Measurements from ENCODE around the gene ROPN1L.

The ROPN1L gene

GRCh38 chr5:10459080-10460055 lies 17.7 kb downstream of the ROPN1L start:
- DNase-seq = no peak

- DNase-seq = no peak
Measured at GRCh38 chr5:10460252-10460906, 18.7 kb downstream of the ROPN1L start.

DNA sequence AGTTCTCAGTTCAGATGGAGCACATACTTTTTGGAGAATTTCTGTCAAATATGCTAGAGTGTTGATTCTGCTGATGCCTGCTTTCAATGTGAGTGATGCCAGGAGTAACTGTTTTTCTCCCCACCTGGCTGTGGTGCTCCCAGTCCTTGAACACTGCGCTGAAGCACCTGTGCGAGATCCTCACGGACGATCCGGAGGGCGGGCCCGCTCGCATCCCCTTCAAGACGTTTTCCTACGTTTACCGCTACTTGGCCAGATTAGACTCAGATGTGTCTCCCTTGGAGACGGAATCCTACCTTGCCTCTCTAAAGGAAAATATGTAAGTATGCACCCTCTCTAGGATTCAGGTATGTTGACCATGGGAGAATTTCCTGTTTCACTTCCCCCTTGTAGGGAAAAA lies 19.4 kb downstream of the ROPN1L start:
- no peak for DNase-seq

DNA sequence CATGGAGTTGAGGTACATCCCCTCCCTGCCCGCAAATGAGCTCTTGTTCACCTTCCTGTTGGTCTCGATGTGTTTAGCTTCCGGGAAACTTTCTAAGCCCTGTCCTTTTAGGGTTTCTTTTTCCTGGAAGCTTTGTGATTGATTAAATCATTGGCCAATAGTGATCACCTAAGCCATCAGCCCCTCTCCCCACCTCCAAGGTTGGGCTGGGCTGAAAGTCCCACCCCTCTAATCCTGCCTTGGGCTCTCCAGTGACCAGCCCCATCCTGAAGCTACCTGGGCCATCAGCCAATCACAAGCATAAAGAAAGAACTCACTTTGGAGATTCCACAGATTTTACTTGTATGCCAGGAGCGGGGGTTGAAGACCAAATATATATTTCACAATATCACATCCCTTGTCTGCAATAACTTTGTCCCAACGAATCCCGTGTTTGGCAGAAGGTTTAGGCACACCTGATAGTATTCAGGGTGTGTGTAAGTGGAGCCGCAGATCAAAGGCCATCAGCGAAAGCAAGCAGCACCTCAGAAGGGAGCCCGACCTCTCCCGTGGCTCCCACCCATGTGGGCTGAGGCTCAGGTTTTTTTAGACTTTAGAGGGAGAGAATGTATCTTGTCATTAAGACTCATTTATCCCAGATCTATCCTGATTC lies 20.4 kb downstream of the ROPN1L start:
- DNase-seq = no peak

GRCh38 chr5:10463566-10463965 lies 21.9 kb downstream of the ROPN1L start:
- no peak for DNase-seq

GRCh38 chr5:10464173-10464572 lies 22.5 kb downstream of the ROPN1L start:
- no peak for DNase-seq

- no peak for DNase-seq
Measured at GRCh38 chr5:10465726-10466125, 24.0 kb downstream of the ROPN1L start.

GRCh38 chr5:10466446-10467073 lies 24.9 kb downstream of the ROPN1L start:
- DNase-seq = no peak

DNA sequence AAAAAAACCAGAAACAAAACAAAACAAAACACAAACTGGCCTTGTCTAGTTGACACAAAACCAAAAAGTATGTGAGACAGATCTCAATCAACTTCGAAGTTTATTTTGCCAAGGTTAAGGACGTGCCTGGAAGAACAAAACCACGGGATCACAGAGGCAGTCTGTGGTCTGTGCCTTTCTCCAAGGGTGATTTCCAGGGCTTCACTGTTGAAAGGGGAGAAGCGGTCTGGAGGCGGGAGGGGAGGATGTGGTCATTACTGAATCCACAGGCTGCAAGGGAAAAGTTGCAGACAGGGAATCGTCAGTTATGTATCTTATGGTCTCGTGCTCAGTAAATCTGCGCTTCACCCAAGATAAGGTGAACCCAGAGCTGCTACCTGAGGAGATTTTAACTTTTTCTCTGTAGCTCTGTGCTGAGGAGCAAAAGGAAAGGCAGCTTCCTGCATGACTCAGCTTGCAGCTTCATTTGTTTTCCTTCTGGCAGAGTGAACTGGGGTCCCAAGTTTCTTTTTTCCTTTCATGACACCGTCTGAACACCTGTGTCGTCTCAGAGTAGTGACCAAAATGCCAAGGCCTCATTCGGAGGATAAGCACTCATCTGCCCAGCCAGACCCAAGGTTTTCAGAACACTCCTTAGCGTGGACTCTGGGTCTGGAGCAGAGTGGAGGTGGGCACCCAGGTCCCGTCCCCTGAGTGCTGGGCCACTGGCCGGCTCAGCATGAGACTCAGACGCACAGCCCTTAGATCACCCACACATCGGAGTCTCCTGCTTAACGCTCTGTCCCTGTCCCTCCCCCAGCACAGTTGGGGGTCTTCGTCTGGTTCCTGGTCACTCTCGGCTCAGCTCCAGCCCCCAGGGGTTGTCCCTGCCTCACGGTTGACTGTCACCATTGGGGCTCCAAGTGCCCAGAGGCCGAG lies 25.9 kb downstream of the ROPN1L start:
- no peak for DNase-seq

DNA sequence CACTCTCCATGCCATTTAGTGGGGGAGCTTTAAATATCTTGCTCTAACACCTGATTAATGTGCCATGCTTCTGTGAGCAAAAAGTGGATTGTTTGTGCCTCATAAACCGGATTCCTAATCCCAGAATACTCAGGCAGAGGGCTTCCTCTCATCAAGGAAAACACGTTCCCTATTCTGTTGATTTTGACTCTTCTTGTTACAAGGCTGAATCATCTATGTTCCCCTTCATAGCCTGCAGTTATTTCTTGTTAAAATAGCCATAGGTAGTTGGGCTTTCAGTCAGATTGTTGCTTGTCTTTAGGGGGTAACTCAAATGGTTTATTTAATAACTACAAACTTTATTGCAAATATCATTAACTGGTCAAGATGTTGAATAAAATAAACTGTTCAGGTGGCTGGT lies 26.6 kb downstream of the ROPN1L start:
- no peak for DNase-seq

- DNase-seq = no peak
Measured at GRCh38 chr5:10469253-10470050, 27.8 kb downstream of the ROPN1L start.

DNA sequence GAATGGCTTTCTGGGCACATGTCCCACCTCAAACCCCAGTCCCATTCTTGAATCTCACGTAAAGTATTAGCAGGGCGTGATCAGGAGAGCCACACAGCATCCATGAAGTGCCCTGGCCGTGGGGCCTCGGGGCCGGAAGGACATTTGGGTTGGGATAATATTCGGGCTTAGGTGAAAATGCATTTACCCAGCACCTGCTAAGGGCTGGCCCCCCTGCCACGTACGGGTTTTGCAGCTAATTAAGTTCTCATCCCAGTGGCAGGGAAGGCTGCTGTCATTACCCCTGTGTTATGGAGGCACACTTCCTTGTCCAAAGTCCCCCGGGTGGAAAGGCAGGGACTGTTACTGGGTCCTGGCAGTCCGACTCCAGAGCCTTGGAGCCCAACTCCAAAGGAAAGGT lies 29.0 kb downstream of the ROPN1L start:
- no peak for DNase-seq

GRCh38 chr5:10471677-10472076 lies 30.0 kb downstream of the ROPN1L start:
- DNase-seq = no peak

DNA sequence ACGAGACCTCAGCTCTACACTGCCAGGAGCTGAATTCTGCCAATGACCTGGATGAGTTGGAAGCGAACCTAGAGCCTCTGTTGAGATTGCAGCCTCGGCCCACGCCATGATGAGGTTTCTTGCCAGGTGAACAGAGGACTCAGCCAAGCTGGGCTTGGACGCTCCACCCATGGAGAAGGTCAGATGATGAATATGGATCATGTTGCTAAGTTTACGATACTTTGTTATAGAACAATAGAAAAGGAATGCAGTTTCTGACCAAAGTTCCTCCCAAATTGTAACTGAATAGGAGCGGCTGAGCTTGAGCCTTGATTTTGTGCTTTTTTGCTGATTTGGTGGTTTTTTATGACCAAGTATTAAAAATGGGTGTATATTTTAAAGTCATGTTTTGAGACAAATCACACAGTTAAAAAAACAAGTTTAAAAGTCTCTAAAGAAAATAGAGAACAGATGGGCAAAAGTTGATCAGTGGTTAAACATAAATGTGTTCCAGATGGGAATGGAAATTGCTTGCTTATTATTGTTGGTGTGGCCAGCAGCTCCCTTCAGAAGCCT lies 32.9 kb downstream of the ROPN1L start:
- no peak for DNase-seq

DNA sequence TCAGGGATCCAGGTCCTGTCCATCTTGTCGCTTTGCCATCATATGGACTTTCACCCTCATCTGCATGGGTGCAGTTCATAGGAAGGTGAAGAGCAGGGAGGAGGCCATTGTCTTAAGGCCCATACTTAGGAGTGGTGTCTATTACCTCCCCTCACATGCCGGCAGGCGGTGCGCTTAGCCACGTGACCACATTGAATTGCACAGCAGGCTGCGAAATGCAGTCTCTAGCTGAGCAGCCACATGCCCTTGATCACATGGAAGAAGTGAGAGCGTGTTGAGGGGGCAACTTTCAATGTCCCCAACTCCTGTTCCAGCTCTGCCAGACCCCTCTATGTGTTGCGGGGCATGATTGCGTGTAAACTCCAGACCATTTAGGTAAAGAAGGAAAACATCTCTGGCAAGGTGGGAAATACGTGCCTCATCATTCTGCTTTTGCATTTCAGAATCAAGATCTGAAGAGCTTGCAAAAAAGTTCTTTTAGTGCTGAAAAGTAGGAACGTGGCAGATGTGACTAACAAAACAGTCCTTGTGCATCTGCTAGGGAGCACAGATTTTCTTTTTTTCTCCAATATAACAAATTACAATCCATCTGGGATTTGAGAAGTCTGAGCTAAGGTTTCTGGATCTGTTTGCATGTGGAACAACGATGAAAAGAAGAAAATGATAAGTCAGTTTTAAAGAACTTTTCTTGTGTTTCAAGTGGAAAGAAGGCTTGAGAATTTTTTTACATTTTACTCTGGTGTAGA lies 34.4 kb downstream of the ROPN1L start:
- DNase-seq = no peak

GRCh38 chr5:10476878-10477277 lies 35.2 kb downstream of the ROPN1L start:
- DNase-seq = no peak

DNA sequence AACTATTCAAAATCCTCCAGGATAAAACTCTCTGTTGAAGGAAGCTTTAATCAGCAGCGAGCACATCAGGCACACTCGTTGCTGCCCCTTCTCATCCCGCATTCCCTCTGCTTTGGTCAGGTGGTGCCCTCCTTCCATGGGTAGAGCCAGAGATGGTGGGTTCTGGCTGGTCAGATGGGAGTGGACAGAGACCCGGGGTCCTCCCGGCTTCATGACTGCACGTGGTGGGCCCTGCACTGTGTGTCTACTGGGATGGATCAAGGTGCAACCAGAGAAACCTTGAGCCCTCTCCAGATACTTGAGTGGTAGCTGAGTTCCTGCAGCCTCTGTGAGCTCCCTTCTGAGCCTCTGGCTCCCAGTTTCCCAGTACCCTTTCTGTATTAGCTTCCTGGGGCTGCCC lies 36.3 kb downstream of the ROPN1L start:
- no peak for DNase-seq

DNA sequence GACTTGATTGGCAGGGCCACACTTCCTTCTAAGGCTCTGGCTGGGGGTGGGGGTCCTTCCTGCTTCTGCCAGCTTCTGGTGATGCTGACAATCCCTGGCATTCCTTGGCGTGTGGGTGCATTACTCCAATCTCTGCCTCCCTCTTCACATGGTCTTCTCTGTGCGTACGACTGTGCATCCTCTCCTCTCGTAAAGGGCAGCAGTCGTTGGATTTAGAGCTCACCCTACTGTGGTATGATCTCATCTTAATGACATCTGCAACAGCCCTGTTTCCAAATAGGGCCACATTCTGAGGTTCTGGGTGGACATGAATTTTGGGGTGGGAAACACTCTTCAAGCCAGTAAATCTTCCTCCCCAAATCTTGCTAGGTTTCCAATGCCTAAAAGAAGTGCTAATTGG lies 36.8 kb downstream of the ROPN1L start:
- DNase-seq = no peak

DNA sequence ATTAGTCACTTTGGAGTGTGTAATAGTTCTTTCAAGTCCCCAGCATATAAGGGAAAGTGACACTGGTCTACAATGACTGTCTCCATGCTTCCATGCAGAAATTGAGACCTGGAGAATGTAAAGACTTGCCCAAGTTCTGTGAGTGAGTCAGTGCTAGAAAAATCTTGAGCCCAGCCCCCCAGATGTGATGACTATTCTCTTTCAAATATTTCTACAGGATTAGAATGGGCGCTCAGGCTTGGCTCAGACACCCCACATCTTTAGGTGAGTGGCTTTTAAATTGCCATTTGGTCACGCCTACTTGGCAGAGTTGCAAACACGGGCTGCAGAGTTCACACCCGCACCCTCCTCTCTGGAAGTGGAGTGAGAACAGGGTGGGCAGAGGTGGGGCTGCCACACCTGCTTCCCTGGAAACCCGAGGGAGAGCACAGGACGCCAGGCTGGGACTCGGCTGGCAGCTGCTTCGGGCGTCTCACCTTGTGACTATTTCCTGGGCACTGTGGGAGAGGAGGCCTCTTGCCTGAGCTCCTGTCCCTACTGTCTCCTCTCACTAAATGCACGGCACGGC lies 37.6 kb downstream of the ROPN1L start:
- DNase-seq = no peak
